K562 (cell line): ENCODE data around the gene SLC4A2. TPM values are rescaled to one million over a fixed set of nuclear protein-coding genes. Genes with fewer than 3 reads are reported as not detected.

ENCODE experiments used
- CBX2 ChIP-seq: fragments of 200-600 bp; sonication (generic); IDR thresholded peaks from one replicate; pipeline ENCODE4 v1.6.1; 2012; ENCODE audit warnings: mild to moderate bottlenecking, low read length, inconsistent platforms; ENCODE audit not compliant: insufficient read depth, poor library complexity, severe bottlenecking
- CHAMP1 ChIP-seq: fragments of 450-650 bp; IDR thresholded peaks from 2 replicates; pipeline ENCODE4 v1.6.1; 2016; ENCODE audit warnings: mild to moderate bottlenecking
- DMBX1 ChIP-seq: fragments of 250-450 bp; sonication (Bioruptor Pico); IDR thresholded peaks from 2 replicates; pipeline ENCODE4 v1.8.0; 2022; ENCODE audit warnings: inconsistent platforms, mild to moderate bottlenecking, moderate library complexity, borderline replicate concordance
- FIP1L1 ChIP-seq: fragments of 200-400 bp; formaldehyde crosslinking; IDR thresholded peaks from 2 replicates; pipeline ENCODE4 v1.6.1; 2018; ENCODE audit warnings: mild to moderate bottlenecking, low read depth, low read length; ENCODE audit not compliant: poor library complexity, severe bottlenecking
- FOS ChIP-seq: IDR thresholded peaks from 3 replicates; pipeline ENCODE4 v1.6.1; 2011; ENCODE audit not compliant: insufficient read length; ENCODE audit errors: extremely low read depth
- FOSL1 ChIP-seq: fragments of 200-800 bp; sonication (Bioruptor generic); conservative IDR thresholded peaks from 2 replicates; pipeline ENCODE4 v1.6.1; 2016; ENCODE audit warnings: missing genetic modification characterization, missing compliant biosample characterization
- FOXA1 ChIP-seq: fragments of 450-650 bp; IDR thresholded peaks from 2 replicates; pipeline ENCODE4 v1.6.1; 2016; ENCODE audit warnings: mild to moderate bottlenecking, borderline replicate concordance
- FUS ChIP-seq: fragments of 200-400 bp; formaldehyde crosslinking; optimal IDR thresholded peaks from 2 replicates; pipeline ENCODE3; 2017; ENCODE audit warnings: low read depth, low read length
- NEUROD1 ChIP-seq: fragments of 150-350 bp; IDR thresholded peaks from 2 replicates; pipeline ENCODE4 v1.6.1; 2014; ENCODE audit warnings: borderline replicate concordance, low read length, low read depth; ENCODE audit not compliant: partially characterized antibody
- NR2C1 ChIP-seq, 2 experiments: fragments of 450-650 bp; IDR thresholded peaks; 2 replicates each; pipeline ENCODE4 v1.6.1; 2017; ENCODE audit warnings: mild to moderate bottlenecking in 2 of 2, antibody characterized with exemption in 1 of 2, inconsistent platforms in 1 of 2, missing compliant biosample characterization in 1 of 2, missing genetic modification characterization in 1 of 2
- NRF1 ChIP-seq, 2 experiments: fragments of 450-650 bp; IDR thresholded peaks in 1 of 2; conservative IDR thresholded peaks in 1 of 2; 2 replicates each; pipeline ENCODE4 v1.6.1; 2014; ENCODE audit warnings: mild to moderate bottlenecking in 2 of 2
- REST ChIP-seq, 2 experiments: fragments of 450-650 bp; formaldehyde crosslinking in 1 of 2; IDR thresholded peaks; 2 replicates each; pipeline versions ENCODE4 v1.4.0 to v1.6.1; 2014 to 2020; ENCODE audit warnings: mild to moderate bottlenecking in 2 of 2, borderline replicate concordance in 1 of 2, low read depth in 1 of 2
- RHOXF2B ChIP-seq: fragments of 250-450 bp; sonication (Bioruptor Pico); conservative IDR thresholded peaks from 2 replicates; pipeline ENCODE4 v1.5.1; 2021
- SIN3B ChIP-seq: fragments of 450-650 bp; IDR thresholded peaks from 2 replicates; pipeline ENCODE4 v1.6.1; 2017; ENCODE audit warnings: low read depth, mild to moderate bottlenecking, moderate library complexity
- TFAP4 ChIP-seq: sonication (generic); formaldehyde crosslinking; IDR thresholded peaks from 2 replicates; pipeline ENCODE4 v1.8.0; 2022; ENCODE audit warnings: missing genetic modification reagents, mild to moderate bottlenecking, moderate library complexity, borderline replicate concordance
- ZNF3 ChIP-seq: fragments of 250-450 bp; sonication (Bioruptor Pico); IDR thresholded peaks from 2 replicates; pipeline ENCODE4 v1.5.0; 2021; ENCODE audit warnings: mild to moderate bottlenecking, moderate library complexity
- polyA plus RNA-seq, 8 experiments: library from polyadenylated mRNA; depleted of rRNA in 4 of 8; stranded (reverse) in 5 of 8; unstranded in 3 of 8; fragments of >200 nt; fragmentation: Nextera tagmentation in 2 of 8; fragmentation: Illumina TruSeq in 1 of 8; extraction: Ambion mirVana in 2 of 8; extraction: Trizol in 1 of 8; gene quantifications; 2 replicates each; pipeline versions ENCODE4 v1.2.1 to v1.2.3, GENCODE V29; 2011 to 2014; ENCODE audit warnings: inconsistent platforms in 1 of 8, missing spikeins in 1 of 8
- total RNA-seq, 7 experiments: library from RNA; depleted of rRNA in 6 of 7; stranded (reverse); fragments of >200 nt in 6 of 7; fragmentation: Illumina TruSeq in 2 of 7; extraction: Trizol in 2 of 7; gene quantifications; 2 replicates each; pipeline versions ENCODE4 v1.2.1 to v1.2.3, GENCODE V29; 2011 to 2021; ENCODE audit warnings: low replicate concordance in 1 of 7

SLC4A2 gene
- total and polyA plus RNA-seq, 9 of the 15 experiments (the other 6 are each of a cell fraction or from before 2014, with no cell fraction given): 11.4 to 375 (median 130) TPM

GRCh38 chr7:151057506-151057988 is 1.8 kb upstream of the SLC4A2 start, which contains the start of gene CDK5 (continued):
- TF ChIP-seq REST (IDR thresholded peaks at IDR 0.05; ENCODE audit: borderline replicate concordance) (no peak), REST (CRISPR knock-in tag; IDR thresholded peaks at IDR 0.05; ENCODE audit: low read depth) (peak; percentile 47; the same call in 1 of the 2 replicates), FOS (no peak), TFAP4 (CRISPR knock-in tag) (no peak), FOXA1 (no peak), NEUROD1 (peak; percentile 13), FUS (no peak), FOSL1 (tag) (no peak), NRF1 (conservative IDR thresholded peaks at IDR 0.05 in 1 of 2, IDR thresholded peaks at IDR 0.05 in 1 of 2) (no peak), NR2C1 (IDR thresholded peaks at IDR 0.05) (no peak), NR2C1 (tag; IDR thresholded peaks at IDR 0.05) (no peak), DMBX1 (CRISPR knock-in tag) (no peak), CHAMP1 (no peak), CBX2 (no peak), SIN3B (no peak), ZNF3 (CRISPR knock-in tag) (no peak), RHOXF2B (CRISPR knock-in tag) (no peak), FIP1L1 (peak; percentile 11)
